HCT116 (cell line): Measurements from ENCODE around the gene MACF1.

ENCODE experiments used
- CEBPB ChIP-seq: IDR thresholded peaks from 2 replicates; pipeline ENCODE4 v1.6.1; 2012; ENCODE audit warnings: low read depth
- EZH2 ChIP-seq: fragments of 200-600 bp; sonication (generic); IDR thresholded peaks from 2 replicates; pipeline ENCODE4 v1.6.1; 2017; ENCODE audit warnings: antibody characterized with exemption, mixed run types
- FOSL1 ChIP-seq: IDR thresholded peaks from 2 replicates; pipeline ENCODE4 v1.6.1; 2012; ENCODE audit warnings: low read depth
- POLR2A ChIP-seq: IDR thresholded peaks from 2 replicates; pipeline ENCODE4 v1.7.0; 2011; ENCODE audit warnings: borderline replicate concordance; ENCODE audit not compliant: insufficient read depth, insufficient read length; ENCODE audit errors: extremely low read depth
- POLR2AphosphoS5 ChIP-seq: IDR thresholded peaks from 2 replicates; pipeline ENCODE4 v1.6.1; 2011; ENCODE audit warnings: mild to moderate bottlenecking, low read depth, low read length, moderate library complexity
- RAD21 ChIP-seq: IDR thresholded peaks from 2 replicates; pipeline ENCODE4 v1.6.1; 2012; ENCODE audit warnings: low read depth, mild to moderate bottlenecking
- SIN3A ChIP-seq: IDR thresholded peaks from 2 replicates; pipeline ENCODE4 v1.6.1; 2012; ENCODE audit warnings: low read depth
- SP1 ChIP-seq: IDR thresholded peaks from 2 replicates; pipeline ENCODE4 v1.6.1; 2012; ENCODE audit warnings: low read depth
- SRF ChIP-seq: IDR thresholded peaks from 2 replicates; pipeline ENCODE4 v1.6.1; 2012; ENCODE audit warnings: low read depth
- TF ChIP-seq, protein P1 (sequence below), 3 experiments: fragments of 200-600 bp in 1 of 3; sonication (generic) in 1 of 3; IDR thresholded peaks in 2 of 3; conservative IDR thresholded peaks in 1 of 3; 2 replicates each; pipeline ENCODE4 v1.5.1; 2012 to 2017; ENCODE audit warnings: low read depth in 2 of 3, low read length in 2 of 3, antibody characterized with exemption in 1 of 3, borderline replicate concordance in 1 of 3, control low read depth in 1 of 3, mild to moderate bottlenecking in 1 of 3, mixed read lengths in 1 of 3, mixed run types in 1 of 3, moderate library complexity in 1 of 3; ENCODE audit not compliant: insufficient read depth in 1 of 3
- TF ChIP-seq, protein P2 (sequence below): IDR thresholded peaks from 2 replicates; pipeline ENCODE4 v1.6.1; 2012

DNA sequence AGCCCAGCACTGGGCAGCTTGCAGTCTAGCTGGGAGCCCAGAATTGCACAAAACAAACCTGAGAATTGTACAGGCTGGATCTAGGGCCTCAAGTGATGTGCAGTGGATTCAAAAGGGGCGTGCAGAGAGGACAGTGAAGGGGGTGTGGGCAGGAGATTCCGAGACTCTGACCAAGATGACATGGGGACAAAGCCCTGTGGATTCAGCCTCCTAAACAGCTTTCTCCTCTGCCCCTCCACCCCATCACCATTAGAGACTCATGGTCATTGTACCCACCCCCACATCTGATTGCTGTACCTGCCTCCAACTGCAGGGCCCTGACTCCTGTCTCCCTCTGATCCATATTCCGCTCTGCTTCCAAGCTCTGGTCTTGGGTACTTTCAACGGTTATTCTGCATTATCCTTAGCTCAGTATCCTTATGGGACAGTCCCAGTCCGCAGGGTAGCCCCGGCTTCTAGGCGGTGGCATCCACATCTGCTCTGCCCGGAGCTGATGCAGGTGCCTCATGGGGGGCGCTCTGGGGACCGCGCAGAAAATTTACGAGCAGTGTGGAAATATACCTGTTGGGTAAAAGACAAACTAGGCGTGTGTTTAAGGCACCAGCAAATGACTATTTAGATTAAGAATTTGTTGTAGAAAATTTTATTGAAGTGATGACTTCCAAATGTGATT, 285.2 kb downstream of the MACF1 start:
- TF ChIP-seq CEBPB, result no peak
- no peak for TF ChIP-seq POLR2AphosphoS5
- no peak for TF ChIP-seq SP1
- TF ChIP-seq, protein P1, sequence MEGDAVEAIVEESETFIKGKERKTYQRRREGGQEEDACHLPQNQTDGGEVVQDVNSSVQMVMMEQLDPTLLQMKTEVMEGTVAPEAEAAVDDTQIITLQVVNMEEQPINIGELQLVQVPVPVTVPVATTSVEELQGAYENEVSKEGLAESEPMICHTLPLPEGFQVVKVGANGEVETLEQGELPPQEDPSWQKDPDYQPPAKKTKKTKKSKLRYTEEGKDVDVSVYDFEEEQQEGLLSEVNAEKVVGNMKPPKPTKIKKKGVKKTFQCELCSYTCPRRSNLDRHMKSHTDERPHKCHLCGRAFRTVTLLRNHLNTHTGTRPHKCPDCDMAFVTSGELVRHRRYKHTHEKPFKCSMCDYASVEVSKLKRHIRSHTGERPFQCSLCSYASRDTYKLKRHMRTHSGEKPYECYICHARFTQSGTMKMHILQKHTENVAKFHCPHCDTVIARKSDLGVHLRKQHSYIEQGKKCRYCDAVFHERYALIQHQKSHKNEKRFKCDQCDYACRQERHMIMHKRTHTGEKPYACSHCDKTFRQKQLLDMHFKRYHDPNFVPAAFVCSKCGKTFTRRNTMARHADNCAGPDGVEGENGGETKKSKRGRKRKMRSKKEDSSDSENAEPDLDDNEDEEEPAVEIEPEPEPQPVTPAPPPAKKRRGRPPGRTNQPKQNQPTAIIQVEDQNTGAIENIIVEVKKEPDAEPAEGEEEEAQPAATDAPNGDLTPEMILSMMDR (IDR thresholded peaks at IDR 0.05 in 2 of 3, conservative IDR thresholded peaks at IDR 0.05 in 1 of 3; ENCODE audit: borderline replicate concordance in 1 of 3, insufficient read depth in 1 of 3, low read depth in 2 of 3, low read length in 2 of 3), result no peak
- no peak for TF ChIP-seq EZH2
- no peak for TF ChIP-seq POLR2A
- no peak for TF ChIP-seq RAD21
- TF ChIP-seq FOSL1, result no peak
- TF ChIP-seq, protein P2, sequence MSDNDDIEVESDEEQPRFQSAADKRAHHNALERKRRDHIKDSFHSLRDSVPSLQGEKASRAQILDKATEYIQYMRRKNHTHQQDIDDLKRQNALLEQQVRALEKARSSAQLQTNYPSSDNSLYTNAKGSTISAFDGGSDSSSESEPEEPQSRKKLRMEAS, result no peak
- no peak for TF ChIP-seq SRF
- TF ChIP-seq SIN3A, result no peak
